Karpas-422 (cell line): ENCODE results near the gene BTBD2. TPM values are rescaled to one million over a fixed set of nuclear protein-coding genes. Genes with fewer than 3 reads are reported as not detected.
A peak's percentile ranks its signal among the peaks of the same experiment; 100 is the strongest.

Experiments
- DNase-seq: peaks from one replicate; pipeline ENCODE4 v3.0.0-alpha.2; 2015
- H2AFZ ChIP-seq: fragments of 200-600 bp; sonication (generic); 2 replicates; pipeline ENCODE4 v1.6.1; 2014; ENCODE audit warnings: antibody characterized with exemption, low read length, mixed read lengths
- H3K27ac ChIP-seq: fragments of 200-600 bp; sonication (generic); 2 replicates; pipeline ENCODE4 v1.5.1; 2014; ENCODE audit warnings: mild to moderate bottlenecking, low read length, moderate library complexity
- H3K27me3 ChIP-seq: fragments of 200-600 bp; sonication (generic); 2 replicates; pipeline ENCODE4 v1.6.1; 2014; ENCODE audit warnings: low read length, mixed read lengths
- H3K36me3 ChIP-seq: fragments of 200-600 bp; sonication (generic); 2 replicates; pipeline ENCODE4 v1.6.1; 2014; ENCODE audit warnings: low read length, mixed read lengths; ENCODE audit not compliant: insufficient read depth
- H3K4me1 ChIP-seq: fragments of 200-600 bp; sonication (generic); 2 replicates; pipeline ENCODE4 v1.6.1; 2014; ENCODE audit warnings: mild to moderate bottlenecking, low read length, mixed read lengths
- H3K4me2 ChIP-seq: fragments of 200-600 bp; sonication (generic); 2 replicates; pipeline ENCODE4 v1.6.1; 2014; ENCODE audit warnings: low read length, low read depth, mild to moderate bottlenecking; ENCODE audit not compliant: poor library complexity, severe bottlenecking
- H3K4me3 ChIP-seq: fragments of 200-600 bp; sonication (generic); 2 replicates; pipeline ENCODE4 v1.5.1; 2014; ENCODE audit warnings: mild to moderate bottlenecking, antibody characterized with exemption, low read length, mixed read lengths
- H3K79me2 ChIP-seq: fragments of 200-600 bp; sonication (generic); 2 replicates; pipeline ENCODE4 v1.6.1; 2014; ENCODE audit warnings: mild to moderate bottlenecking, low read length, mixed read lengths
- H3K9ac ChIP-seq: fragments of 200-600 bp; sonication (generic); 2 replicates; pipeline ENCODE4 v1.6.0; 2014; ENCODE audit warnings: low read length
- H3K9me2 ChIP-seq: fragments of 200-600 bp; sonication (generic), shearing (Covaris generic); replicated peaks from 2 replicates; pipeline ENCODE4 v1.6.0; 2014; ENCODE audit warnings: mild to moderate bottlenecking, low read length, moderate library complexity; ENCODE audit not compliant: insufficient read depth
- H3K9me3 ChIP-seq: fragments of 300-700, 200-600 bp; sonication (generic); 2 replicates; pipeline ENCODE4 v1.6.1; 2014; ENCODE audit warnings: low read length, mixed read lengths
- H4K20me1 ChIP-seq: fragments of 200-600 bp; sonication (generic); 2 replicates; pipeline ENCODE4 v1.6.1; 2014; ENCODE audit warnings: mild to moderate bottlenecking, antibody characterized with exemption, low read length, low read depth; ENCODE audit not compliant: insufficient read depth
- total RNA-seq: library from RNA; depleted of rRNA; stranded (reverse); fragments of >200 nt; shearing (Covaris generic); gene quantifications from 2 replicates; pipeline ENCODE4 v1.2.3, GENCODE V29; 2014; ENCODE audit warnings: low replicate concordance

The BTBD2 gene
- total RNA-seq, 1 experiment from 2014 or later, result 66.8 TPM

DNA sequence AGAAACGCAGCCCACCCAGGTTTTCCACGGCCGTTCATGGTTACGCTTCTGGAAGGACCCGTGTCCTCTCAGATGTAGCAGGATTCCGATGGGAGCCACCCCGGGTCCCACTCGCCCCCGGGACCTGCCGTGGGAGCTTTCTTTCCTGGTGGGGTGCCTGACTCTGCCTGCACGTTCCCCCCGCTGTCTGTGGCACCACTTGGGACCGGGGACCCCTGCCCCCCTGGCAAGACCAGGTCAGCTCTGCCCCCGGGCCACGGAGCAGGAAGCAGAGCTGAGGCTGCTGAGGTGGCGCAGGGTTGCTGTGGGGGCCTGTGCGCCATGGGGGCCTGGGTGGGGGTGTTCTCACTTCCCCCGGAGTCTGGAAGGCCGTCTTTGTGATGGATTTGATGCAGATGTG, 62.5 kb downstream of the BTBD2 start:
- Histone ChIP-seq H3K27ac (no peak overlapping the region), H3K79me2 (peaks cover 78% of the 10 kb centered on the region), H3K4me1 (no peaks in the 10 kb centered on the region), H3K4me2 (no peak overlapping the region), H3K4me3 (no peak overlapping the region), H3K9me2 (no peaks in the 10 kb centered on the region), H4K20me1 (peaks cover 22% of the 10 kb centered on the region; the same call in 1 of the 2 replicates), H3K9ac (no peak overlapping the region), H2AFZ (no peak overlapping the region), H3K9me3 (no peaks in the 10 kb centered on the region), H3K36me3 (no peaks in the 10 kb centered on the region), H3K27me3 (no peaks in the 10 kb centered on the region)
- DNase-seq, result no peak

DNA sequence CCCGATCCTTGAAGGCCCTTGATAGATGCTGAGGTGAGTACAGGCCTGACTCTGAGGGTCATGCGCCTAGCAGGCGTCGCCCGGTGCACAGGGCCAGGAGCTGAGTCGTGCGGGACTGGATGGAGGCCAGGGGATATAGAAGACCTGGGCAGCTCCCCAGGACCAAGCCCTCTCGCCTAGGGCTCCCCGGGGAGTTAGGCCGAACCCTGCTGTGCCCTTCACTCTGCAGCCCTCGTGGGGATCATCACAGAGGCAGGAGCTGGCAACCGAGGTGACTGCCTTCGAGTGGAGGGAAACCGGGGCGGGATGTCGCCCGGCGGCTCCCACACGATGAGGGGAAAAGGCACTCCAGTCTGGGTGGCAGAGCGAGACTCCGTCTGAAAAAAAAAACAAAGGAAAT, 62.9 kb downstream of the BTBD2 start:
- no peak overlapping the region for H3K9ac ChIP-seq
- no peaks in the 10 kb centered on the region for H3K9me2 ChIP-seq
- H3K4me1 ChIP-seq, result no peaks in the 10 kb centered on the region
- H3K36me3 ChIP-seq, result no peaks in the 10 kb centered on the region
- H2AFZ ChIP-seq, result no peak overlapping the region
- peaks cover 22% of the 10 kb centered on the region; the same call in 1 of the 2 replicates for H4K20me1 ChIP-seq
- H3K4me3 ChIP-seq, result no peak overlapping the region
- H3K27me3 ChIP-seq, result no peaks in the 10 kb centered on the region
- no peak for DNase-seq
- no peak overlapping the region for H3K4me2 ChIP-seq
- H3K27ac ChIP-seq, result no peak overlapping the region
- H3K9me3 ChIP-seq, result no peaks in the 10 kb centered on the region
- peaks cover 82% of the 10 kb centered on the region for H3K79me2 ChIP-seq

DNA sequence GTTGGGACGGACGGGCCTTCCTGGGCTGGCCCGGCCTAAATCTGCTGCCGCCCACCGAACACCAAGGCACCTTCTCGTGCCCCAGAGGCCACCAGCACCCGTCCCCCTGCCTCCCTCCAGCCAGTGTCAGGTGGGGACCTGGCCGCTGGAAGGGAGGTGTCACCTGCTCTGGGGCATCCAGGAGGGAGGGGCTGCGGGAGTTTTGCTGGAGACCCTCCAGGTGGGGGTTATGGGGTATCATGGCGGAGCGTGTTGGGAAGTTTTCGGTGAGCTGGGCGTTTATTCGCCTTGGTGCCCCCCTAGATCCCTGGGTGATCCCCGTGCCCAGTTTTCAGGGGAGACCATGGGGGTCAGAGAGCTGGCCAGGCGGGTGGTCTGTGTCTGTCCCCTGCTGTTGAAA, 64.9 kb downstream of the BTBD2 start:
- Histone ChIP-seq H3K27me3 (no peaks in the 10 kb centered on the region), H3K9ac (no peak overlapping the region), H3K36me3 (no peaks in the 10 kb centered on the region), H3K4me1 (no peaks in the 10 kb centered on the region), H2AFZ (no peak overlapping the region), H3K4me3 (no peak overlapping the region), H3K27ac (no peak overlapping the region), H3K4me2 (no peak overlapping the region), H3K79me2 (peaks cover 79% of the 10 kb centered on the region), H3K9me2 (no peaks in the 10 kb centered on the region), H3K9me3 (no peaks in the 10 kb centered on the region), H4K20me1 (peaks cover 28% of the 10 kb centered on the region; the same call in 1 of the 2 replicates)
- no peak for DNase-seq

DNA sequence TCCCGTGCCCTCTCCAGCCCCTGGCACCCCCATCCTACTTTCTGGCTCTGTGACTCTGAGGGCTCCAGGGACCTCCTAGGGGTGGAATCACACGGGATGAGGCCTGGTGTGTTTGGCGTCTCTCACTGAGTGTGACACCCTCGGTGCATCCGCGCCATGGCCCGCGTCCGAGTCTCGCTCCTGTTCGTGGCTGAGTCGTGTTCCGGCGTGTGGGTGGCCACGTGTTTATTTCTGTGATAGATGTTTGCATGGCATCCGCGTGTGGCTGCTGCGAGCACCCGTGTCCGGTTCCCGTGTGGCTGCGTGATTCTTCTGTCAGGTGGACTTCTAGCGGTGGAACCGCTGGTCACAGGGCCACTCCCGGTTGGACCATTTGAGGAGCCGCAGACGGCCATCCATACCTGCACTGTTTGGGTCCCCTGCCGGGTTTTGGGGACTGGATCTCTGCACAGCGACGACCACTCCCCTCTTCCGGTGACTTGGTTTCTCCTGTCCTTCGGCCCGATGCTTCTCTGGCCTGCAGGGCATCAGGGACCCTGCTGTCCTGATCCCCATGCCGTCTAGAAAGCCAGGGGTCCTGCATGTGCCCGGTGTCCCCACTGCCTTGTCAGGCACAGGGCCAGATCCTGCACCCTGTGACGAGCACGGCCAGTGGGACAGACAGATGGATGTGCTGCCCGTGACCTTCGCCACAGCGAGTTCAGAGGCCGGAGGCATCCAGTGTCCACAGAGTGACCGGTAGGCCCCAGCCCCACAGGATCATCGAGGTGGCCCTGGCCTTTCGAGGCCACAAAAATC, 66.0 kb downstream of the BTBD2 start:
- Histone ChIP-seq H3K9ac (no peak overlapping the region), H4K20me1 (peaks cover 26% of the 10 kb centered on the region; the same call in 1 of the 2 replicates), H3K79me2 (peaks cover 82% of the 10 kb centered on the region), H3K9me3 (no peaks in the 10 kb centered on the region), H3K9me2 (no peaks in the 10 kb centered on the region), H2AFZ (no peak overlapping the region), H3K4me1 (no peaks in the 10 kb centered on the region), H3K4me3 (no peak overlapping the region), H3K4me2 (no peak overlapping the region), H3K27me3 (no peaks in the 10 kb centered on the region), H3K27ac (no peak overlapping the region), H3K36me3 (no peaks in the 10 kb centered on the region)
- no peak for DNase-seq

DNA sequence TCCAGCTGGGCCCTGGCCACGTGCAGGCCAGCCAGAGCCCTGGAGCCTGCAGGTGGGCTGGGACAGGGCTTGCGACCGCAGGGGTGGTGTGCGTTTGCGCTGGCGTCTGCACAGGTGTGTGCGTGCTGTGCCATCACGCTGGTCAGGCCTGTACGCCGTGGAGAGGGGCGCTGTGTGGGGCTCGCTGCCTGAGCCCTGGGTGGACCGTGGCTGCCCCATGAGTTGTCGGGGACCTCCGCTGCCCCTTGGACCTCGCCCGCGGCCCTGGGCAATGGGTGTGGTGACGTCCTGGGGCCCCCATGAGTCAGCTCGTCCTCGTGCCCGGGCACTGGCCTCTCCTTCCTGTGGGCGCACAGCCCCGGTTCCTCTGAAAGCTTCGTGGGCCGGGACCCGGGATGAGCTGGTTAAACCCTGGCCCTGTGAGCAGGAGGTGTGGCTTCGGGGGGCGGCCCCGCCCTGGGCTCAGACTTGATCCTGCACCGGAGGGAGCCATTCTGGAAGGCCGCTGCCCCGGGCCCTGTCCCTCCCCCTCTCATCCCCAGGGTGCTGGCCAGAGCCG, 67.8 kb downstream of the BTBD2 start:
- no peak for DNase-seq
- peaks cover 11% of the 10 kb centered on the region for H3K4me1 ChIP-seq
- H3K4me2 ChIP-seq, result no peak overlapping the region
- no peaks in the 10 kb centered on the region for H3K9me2 ChIP-seq
- H3K36me3 ChIP-seq, result no peaks in the 10 kb centered on the region
- no peaks in the 10 kb centered on the region for H3K27me3 ChIP-seq
- peaks cover 24% of the 10 kb centered on the region; the same call in 1 of the 2 replicates for H4K20me1 ChIP-seq
- H3K4me3 ChIP-seq, result no peak overlapping the region
- no peak overlapping the region for H2AFZ ChIP-seq
- H3K9me3 ChIP-seq, result no peaks in the 10 kb centered on the region
- H3K27ac ChIP-seq, result no peak overlapping the region
- H3K79me2 ChIP-seq, result peaks cover 82% of the 10 kb centered on the region
- no peak overlapping the region for H3K9ac ChIP-seq

DNA sequence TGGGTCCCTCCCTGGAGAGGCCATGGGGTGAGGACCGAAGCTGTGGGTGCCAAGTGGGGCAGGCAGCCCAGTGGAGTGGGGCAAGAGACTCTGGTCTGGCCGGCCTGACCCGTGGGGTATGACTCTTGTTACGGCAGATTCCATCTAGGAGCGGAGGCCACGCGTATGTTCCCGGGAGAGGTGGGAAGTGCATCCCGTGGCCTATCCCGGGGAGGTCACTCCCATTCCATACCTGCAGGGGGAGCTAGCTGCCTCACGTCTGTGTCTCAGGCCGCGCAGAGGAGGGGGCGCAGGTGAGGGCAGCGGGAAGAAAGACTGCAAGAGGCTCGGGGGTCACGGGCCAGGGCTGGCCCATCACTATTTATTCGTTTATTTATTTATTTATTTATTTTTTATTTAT, 69.6 kb downstream of the BTBD2 start:
- Histone ChIP-seq H3K4me2 (no peak overlapping the region), H3K9me3 (no peaks in the 10 kb centered on the region), H2AFZ (no peak overlapping the region), H3K79me2 (peaks cover 84% of the 10 kb centered on the region), H3K27me3 (no peaks in the 10 kb centered on the region), H3K36me3 (no peaks in the 10 kb centered on the region), H3K4me3 (no peak overlapping the region), H3K4me1 (peaks cover 12% of the 10 kb centered on the region), H3K9ac (no peak overlapping the region), H3K27ac (no peak overlapping the region), H3K9me2 (no peaks in the 10 kb centered on the region), H4K20me1 (peaks cover 24% of the 10 kb centered on the region; the same call in 1 of the 2 replicates)
- peak; percentile 45 for DNase-seq

DNA sequence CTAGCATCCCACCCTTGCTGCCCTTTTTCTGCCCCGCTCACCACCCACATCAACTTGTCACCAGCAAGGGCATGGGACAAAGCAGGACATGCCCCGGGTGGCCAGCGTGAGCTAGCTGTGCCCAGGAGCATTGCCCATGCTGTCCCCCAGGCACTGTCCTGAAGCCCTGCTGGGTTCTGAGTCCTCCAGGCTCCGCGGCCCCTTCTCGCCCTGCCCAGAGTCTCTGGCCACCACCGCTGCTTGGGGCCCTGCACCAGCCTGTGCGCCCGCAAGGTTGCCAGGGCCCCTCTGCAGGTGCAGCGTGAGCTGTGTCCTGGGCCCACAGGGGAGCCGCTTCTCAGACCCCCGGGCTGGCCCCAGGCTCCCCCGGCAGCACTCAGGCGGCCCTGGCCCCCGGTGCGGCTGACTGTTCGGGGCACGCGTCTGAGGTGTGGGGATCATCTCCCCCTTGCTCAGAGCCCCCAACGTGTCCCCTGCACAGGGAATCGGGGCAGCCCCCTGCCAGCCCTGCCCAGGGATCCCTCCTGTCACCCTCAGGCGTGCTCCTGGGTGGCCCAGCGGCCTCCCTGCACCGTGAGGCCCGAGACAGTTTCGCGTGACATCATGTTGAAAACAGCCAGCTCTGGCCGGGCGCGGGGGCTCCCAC, 70.5 kb downstream of the BTBD2 start:
- no peak for DNase-seq
- Histone ChIP-seq H3K4me2 (no peak overlapping the region), H3K79me2 (peaks cover 76% of the 10 kb centered on the region), H3K4me1 (peaks cover 17% of the 10 kb centered on the region), H4K20me1 (peaks cover 24% of the 10 kb centered on the region; the same call in 1 of the 2 replicates), H3K9ac (no peak overlapping the region), H3K4me3 (no peak overlapping the region), H3K27ac (no peak overlapping the region), H3K27me3 (no peaks in the 10 kb centered on the region), H3K9me2 (no peaks in the 10 kb centered on the region), H3K36me3 (no peaks in the 10 kb centered on the region), H3K9me3 (no peaks in the 10 kb centered on the region), H2AFZ (no peak overlapping the region)
